A549 (cell line): ENCODE results near the gene CCDC38.

Experiments
- HDAC2 ChIP-seq: fragments of 200-600 bp; sonication (generic); IDR thresholded peaks from 2 replicates; pipeline ENCODE4 v1.6.1; 2016
- TF ChIP-seq, protein P1 (sequence below): fragments of >200 bp; sonication (Bioruptor Twin); formaldehyde crosslinking; IDR thresholded peaks from 3 replicates; pipeline ENCODE4 v1.5.1; 2016

DNA sequence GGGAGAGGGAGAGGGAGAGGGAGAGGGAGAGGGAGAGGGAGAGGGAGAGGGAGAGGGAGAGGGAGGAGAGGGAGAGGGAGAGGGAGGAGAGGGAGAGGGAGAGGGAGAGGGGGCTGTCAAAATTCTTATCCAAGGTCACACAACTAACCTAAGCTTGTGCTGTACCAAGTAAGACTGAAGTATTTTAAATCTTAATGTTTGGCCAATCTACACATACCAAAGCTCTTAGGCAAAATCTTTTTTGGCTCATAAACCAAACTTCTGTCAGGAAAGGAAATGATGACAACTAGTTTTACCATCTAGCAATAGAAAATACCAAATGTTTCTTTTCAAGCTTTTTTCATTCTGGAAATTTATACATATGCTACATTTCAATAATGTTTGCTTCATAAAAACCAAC, 33.8 kb downstream of the CCDC38 start:
- TF ChIP-seq, protein P1, sequence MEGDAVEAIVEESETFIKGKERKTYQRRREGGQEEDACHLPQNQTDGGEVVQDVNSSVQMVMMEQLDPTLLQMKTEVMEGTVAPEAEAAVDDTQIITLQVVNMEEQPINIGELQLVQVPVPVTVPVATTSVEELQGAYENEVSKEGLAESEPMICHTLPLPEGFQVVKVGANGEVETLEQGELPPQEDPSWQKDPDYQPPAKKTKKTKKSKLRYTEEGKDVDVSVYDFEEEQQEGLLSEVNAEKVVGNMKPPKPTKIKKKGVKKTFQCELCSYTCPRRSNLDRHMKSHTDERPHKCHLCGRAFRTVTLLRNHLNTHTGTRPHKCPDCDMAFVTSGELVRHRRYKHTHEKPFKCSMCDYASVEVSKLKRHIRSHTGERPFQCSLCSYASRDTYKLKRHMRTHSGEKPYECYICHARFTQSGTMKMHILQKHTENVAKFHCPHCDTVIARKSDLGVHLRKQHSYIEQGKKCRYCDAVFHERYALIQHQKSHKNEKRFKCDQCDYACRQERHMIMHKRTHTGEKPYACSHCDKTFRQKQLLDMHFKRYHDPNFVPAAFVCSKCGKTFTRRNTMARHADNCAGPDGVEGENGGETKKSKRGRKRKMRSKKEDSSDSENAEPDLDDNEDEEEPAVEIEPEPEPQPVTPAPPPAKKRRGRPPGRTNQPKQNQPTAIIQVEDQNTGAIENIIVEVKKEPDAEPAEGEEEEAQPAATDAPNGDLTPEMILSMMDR = no peak
- TF ChIP-seq HDAC2 = no peak
